GM18502 (cell line): ENCODE data around the gene HOXC12.

Source experiments
- ATAC-seq: cut with Tn5 transposase; IDR thresholded peaks from one replicate; pipeline ENCODE4 v1.9.1; 2021; ENCODE audit warnings: mild to moderate bottlenecking; ENCODE audit not compliant: unreplicated experiment, poor library complexity

Gene HOXC12

GRCh38 chr12:54005853-54006558 is 51.3 kb downstream of the HOXC12 start:
- peak; percentile 61 for ATAC-seq

DNA sequence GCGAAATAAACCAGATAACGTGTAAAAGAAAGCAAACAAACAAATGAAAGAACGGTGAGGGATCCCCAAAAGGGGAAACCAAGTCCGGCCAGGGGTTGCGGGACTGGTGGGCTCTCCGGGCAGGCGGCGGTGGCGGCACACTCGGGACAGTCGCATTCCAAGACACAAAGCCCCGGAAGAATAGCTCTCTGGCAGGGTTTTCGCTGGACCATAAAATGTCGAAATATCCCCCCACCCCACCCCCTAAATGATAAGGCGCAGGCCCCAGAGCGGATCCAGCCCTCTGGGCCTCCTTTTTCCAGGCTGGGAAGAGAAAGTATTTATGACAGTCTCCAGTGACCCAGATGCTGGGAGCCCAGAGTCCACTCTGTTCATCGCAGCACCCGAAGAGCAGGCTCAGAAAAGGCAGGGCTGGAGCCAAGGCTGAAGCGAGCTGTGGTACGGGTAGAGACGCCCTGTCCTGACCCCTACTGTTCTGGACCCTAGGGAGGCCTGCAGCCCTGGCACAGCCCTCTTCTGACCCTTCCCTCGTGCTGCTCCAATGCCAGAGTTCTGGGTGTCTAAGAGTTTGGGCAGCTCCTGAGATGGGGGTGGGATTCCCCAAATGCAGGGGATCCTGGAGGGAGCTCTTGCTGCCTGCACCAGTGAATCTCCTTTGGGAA is 52.0 kb downstream of the HOXC12 start:
- ATAC-seq: no peak

DNA sequence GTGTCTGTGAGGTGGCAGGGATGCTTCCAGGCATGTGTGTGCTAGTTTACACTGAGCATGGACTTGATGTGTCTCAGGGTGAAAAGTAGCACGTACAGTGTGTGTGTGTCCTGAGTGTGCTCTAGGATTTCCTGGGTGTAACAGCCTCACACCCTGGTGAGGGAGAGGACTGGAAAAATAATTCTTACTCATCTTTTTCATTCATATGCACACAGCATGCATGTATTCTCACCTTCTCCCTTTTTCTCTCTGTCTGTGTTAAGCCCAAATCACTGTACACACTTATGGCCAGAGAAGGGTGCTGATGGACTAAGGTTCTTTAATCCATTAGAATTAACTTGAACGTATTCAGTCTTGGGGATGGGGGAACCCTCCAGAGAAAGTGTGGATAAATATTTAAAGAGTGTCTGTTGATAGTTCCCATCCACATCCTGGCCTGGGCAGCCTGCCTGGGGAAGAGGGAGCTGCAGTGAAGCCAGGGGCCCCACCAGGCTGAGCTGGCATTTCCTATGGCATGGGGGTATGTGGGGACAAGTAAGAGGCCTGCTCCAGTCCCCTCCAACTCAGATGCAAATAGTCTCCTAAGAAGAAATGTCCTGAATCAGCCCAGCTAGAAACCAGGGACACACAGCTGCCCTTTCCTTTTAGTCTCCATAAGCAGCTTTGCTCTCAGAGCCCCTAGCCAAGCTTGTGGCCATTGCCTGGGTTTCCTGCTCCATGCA is 53.0 kb downstream of the HOXC12 start:
- ATAC-seq: no peak

- no peak for ATAC-seq
Measured at GRCh38 chr12:54008260-54008552, 53.5 kb downstream of the HOXC12 start.
